Bronchial epithelial cell (primary cell): Measurements from ENCODE around the gene NOX1. TPM values are rescaled to one million over a fixed set of nuclear protein-coding genes. Genes with fewer than 3 reads are reported as not detected.
A peak's percentile ranks its signal among the peaks of the same experiment; 100 is the strongest.

ENCODE experiments used
- DNase-seq: peaks from one replicate; pipeline ENCODE4 v3.0.0-alpha.2; 2010; ENCODE audit warnings: low read depth
- FAIRE-seq: peaks from 2 replicates; lab custom pipeline; 2011; peaks lifted over from hg19 to GRCh38; lab: Jason Lieb, UNC
- H3K27me3 ChIP-seq: 2 replicates; pipeline ENCODE4 v1.5.1; 2011; ENCODE audit warnings: low read length; ENCODE audit not compliant: control insufficient read depth, insufficient read depth
- H3K36me3 ChIP-seq: 2 replicates; pipeline ENCODE4 v1.5.1; 2011; ENCODE audit warnings: low read length; ENCODE audit not compliant: control insufficient read depth, insufficient read depth
- H3K4me3 ChIP-seq: 2 replicates; pipeline ENCODE4 v1.5.1; 2011; ENCODE audit warnings: mild to moderate bottlenecking, low read depth, low read length, control low read depth
- total RNA-seq: library from RNA; depleted of rRNA; stranded (reverse); fragments of >200 nt; gene quantifications from 2 replicates; pipeline ENCODE4 v1.2.1, GENCODE V29; 2014
- TF ChIP-seq, protein P1 (sequence below): IDR thresholded peaks from 2 replicates; pipeline ENCODE4 v1.5.1; 2011; ENCODE audit warnings: mild to moderate bottlenecking, moderate library complexity, low read length, control low read depth, inconsistent platforms; ENCODE audit not compliant: insufficient read depth, severe bottlenecking

The NOX1 gene
- total RNA-seq, 1 donor from 2014 or later = not detected

- peak; percentile 96 for FAIRE-seq
- H3K36me3 ChIP-seq = no peaks in the 10 kb centered on the region
- no peak overlapping the region for H3K4me3 ChIP-seq
- TF ChIP-seq, protein P1, sequence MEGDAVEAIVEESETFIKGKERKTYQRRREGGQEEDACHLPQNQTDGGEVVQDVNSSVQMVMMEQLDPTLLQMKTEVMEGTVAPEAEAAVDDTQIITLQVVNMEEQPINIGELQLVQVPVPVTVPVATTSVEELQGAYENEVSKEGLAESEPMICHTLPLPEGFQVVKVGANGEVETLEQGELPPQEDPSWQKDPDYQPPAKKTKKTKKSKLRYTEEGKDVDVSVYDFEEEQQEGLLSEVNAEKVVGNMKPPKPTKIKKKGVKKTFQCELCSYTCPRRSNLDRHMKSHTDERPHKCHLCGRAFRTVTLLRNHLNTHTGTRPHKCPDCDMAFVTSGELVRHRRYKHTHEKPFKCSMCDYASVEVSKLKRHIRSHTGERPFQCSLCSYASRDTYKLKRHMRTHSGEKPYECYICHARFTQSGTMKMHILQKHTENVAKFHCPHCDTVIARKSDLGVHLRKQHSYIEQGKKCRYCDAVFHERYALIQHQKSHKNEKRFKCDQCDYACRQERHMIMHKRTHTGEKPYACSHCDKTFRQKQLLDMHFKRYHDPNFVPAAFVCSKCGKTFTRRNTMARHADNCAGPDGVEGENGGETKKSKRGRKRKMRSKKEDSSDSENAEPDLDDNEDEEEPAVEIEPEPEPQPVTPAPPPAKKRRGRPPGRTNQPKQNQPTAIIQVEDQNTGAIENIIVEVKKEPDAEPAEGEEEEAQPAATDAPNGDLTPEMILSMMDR = peak; percentile 54
- H3K27me3 ChIP-seq = no peaks in the 10 kb centered on the region
- peak; percentile 94 for DNase-seq
Observed at GRCh38 chrX:100895365-100896075, 21.4 kb upstream of the NOX1 start.

- H3K4me3 ChIP-seq = no peak overlapping the region
- TF ChIP-seq, protein P1 = no peak
- DNase-seq (no peak), FAIRE-seq (no peak)
- no peaks in the 10 kb centered on the region for H3K27me3 ChIP-seq
- no peaks in the 10 kb centered on the region for H3K36me3 ChIP-seq
Observed at GRCh38 chrX:100883654-100884053, 9.5 kb upstream of the NOX1 start.

DNA sequence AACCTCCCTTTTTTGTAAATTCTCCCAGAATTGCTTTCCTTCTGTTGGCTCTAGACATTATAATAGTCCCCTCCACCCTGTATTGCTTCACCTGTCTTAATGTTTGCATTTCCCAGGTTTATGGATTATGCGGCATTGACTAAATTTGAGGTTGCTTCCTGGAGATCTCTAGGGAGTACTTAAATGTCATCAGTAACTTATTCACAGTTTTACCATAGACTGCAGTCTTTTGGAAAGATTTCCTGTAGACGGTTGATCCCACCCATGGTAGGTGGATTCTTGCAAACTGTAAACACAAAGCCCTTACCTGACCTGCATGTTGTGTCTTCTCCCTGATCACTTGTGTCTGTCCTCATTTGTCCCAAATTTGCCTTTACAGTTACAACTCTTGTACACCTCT lies 6.2 kb upstream of the NOX1 start:
- H3K27me3 ChIP-seq = no peaks in the 10 kb centered on the region
- DNase-seq (no peak), FAIRE-seq (no peak)
- H3K36me3 ChIP-seq = no peaks in the 10 kb centered on the region
- TF ChIP-seq, protein P1 = no peak
- H3K4me3 ChIP-seq = no peak overlapping the region

DNA sequence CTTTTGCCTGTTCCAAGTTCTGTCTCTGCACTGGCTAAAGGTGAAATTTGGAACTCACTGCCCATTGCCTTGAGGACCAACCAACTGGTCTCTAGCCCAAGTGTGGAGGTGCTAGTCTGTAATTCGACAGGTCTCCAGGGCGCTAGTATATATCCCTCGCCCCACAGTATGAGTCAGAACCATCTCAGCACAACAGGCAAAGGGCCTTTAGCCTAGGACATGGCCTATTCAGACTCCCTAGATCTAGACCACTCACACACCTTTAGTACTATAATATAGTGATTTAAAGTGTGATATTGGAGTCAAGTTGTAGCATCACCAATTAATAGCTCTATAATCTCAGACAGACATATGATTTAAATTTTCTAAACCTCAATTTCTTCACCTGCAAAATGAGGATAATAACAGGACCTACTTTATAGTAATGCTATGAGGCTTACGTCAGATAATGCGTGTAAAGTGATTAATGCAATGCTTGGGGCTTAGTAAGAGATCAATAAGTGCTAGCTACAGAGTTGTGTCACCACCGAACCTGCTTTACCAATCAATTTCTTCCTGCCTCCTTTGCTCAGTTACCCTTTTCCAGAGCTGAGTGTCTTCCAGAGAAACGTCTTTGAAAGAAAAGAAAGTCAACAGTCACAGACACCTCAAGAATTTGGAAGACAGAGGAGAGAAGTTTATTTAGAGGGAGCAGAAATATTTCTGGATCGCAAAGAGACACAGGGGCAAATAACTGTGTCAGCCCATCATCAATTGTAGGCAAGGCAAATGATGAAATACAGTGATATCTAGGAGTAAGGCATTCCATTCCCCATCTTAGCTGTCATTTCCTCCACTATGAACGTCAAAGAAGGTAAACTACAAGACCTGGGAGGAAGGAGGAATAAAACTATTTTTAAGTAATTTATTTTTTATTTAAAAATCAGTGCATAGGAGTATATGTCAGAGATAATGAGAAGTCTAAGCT lies 2.3 kb downstream of the NOX1 start:
- no peak for FAIRE-seq
- TF ChIP-seq, protein P1 = no peak
- DNase-seq = no peak
- no peak overlapping the region for H3K4me3 ChIP-seq
- no peaks in the 10 kb centered on the region for H3K36me3 ChIP-seq
- no peaks in the 10 kb centered on the region for H3K27me3 ChIP-seq

- peak; percentile 18 for DNase-seq
- H3K36me3 ChIP-seq = no peaks in the 10 kb centered on the region
- FAIRE-seq = no peak
- no peaks in the 10 kb centered on the region for H3K27me3 ChIP-seq
- TF ChIP-seq, protein P1 = no peak
- no peak overlapping the region for H3K4me3 ChIP-seq
Observed at GRCh38 chrX:100870527-100870926, 3.6 kb downstream of the NOX1 start.
